GM03348 (cell line): ENCODE measurements around the gene PAPSS1.
"Not testable (repeated sequence)": the region's sequence is repeated elsewhere in the genome, so short reads cannot be mapped to it uniquely, and the experiment has no call there.

Experiments used
- DNase-seq: peaks from one replicate; pipeline ENCODE4 v3.0.0; 2012; ENCODE audit warnings: low spot score

Gene PAPSS1

GRCh38 chr4:107689912-107690587 lies 30.0 kb downstream of the PAPSS1 start:
- peak; percentile 78 for DNase-seq

- no peak for DNase-seq
Observed at GRCh38 chr4:107688421-107688820, 31.6 kb downstream of the PAPSS1 start.

GRCh38 chr4:107685740-107686139 lies 34.3 kb downstream of the PAPSS1 start:
- DNase-seq = no peak

- DNase-seq = no peak
Observed at GRCh38 chr4:107683873-107684272, 36.2 kb downstream of the PAPSS1 start.

- no peak for DNase-seq
Observed at GRCh38 chr4:107682306-107682705, 37.7 kb downstream of the PAPSS1 start.

- DNase-seq = no peak
Observed at GRCh38 chr4:107669068-107669467, 51.0 kb downstream of the PAPSS1 start.

GRCh38 chr4:107666134-107666533 lies 53.9 kb downstream of the PAPSS1 start:
- DNase-seq = peak; percentile 49

- DNase-seq = peak; percentile 40
Observed at GRCh38 chr4:107665001-107665400, 55.0 kb downstream of the PAPSS1 start.

- DNase-seq = no peak
Observed at GRCh38 chr4:107658400-107659336, 61.4 kb downstream of the PAPSS1 start.

- DNase-seq = no peak
Observed at GRCh38 chr4:107655289-107655688, 64.7 kb downstream of the PAPSS1 start.

GRCh38 chr4:107654694-107655093 lies 65.3 kb downstream of the PAPSS1 start:
- no peak for DNase-seq

GRCh38 chr4:107651408-107651807 lies 68.6 kb downstream of the PAPSS1 start:
- not testable (repeated sequence) for DNase-seq

- DNase-seq = no peak
Observed at GRCh38 chr4:107650251-107650650, 69.8 kb downstream of the PAPSS1 start.

- DNase-seq = no peak
Observed at GRCh38 chr4:107648178-107648991, 71.6 kb downstream of the PAPSS1 start.

GRCh38 chr4:107647591-107647990 lies 72.4 kb downstream of the PAPSS1 start:
- no peak for DNase-seq

GRCh38 chr4:107645604-107646003 lies 74.4 kb downstream of the PAPSS1 start:
- no peak for DNase-seq

- no peak for DNase-seq
Observed at GRCh38 chr4:107643021-107643420, 77.0 kb downstream of the PAPSS1 start.

- no peak for DNase-seq
Observed at GRCh38 chr4:107640878-107641277, 79.2 kb downstream of the PAPSS1 start.

- peak; percentile 11 for DNase-seq
Observed at GRCh38 chr4:107640197-107640596, 79.8 kb downstream of the PAPSS1 start.

GRCh38 chr4:107635735-107636134 lies 84.3 kb downstream of the PAPSS1 start:
- no peak for DNase-seq

GRCh38 chr4:107631560-107631959 lies 88.5 kb downstream of the PAPSS1 start:
- peak; percentile 15 for DNase-seq

- DNase-seq = no peak
Observed at GRCh38 chr4:107630185-107630705, 89.8 kb downstream of the PAPSS1 start.
